KMS-11 (cell line): ENCODE measurements around the gene TBC1D1.

Experiments
- H2AFZ ChIP-seq: fragments of 200-600 bp; sonication (generic); 2 replicates; pipeline ENCODE4 v1.6.1; 2016; ENCODE audit warnings: antibody characterized with exemption, mixed run types, low read depth
- H3K27ac ChIP-seq: fragments of 200-600 bp; sonication (generic); 2 replicates; pipeline ENCODE4 v1.6.1; 2016; ENCODE audit warnings: mild to moderate bottlenecking, mixed run types
- H3K27me3 ChIP-seq: fragments of 200-600 bp; sonication (generic); 2 replicates; pipeline ENCODE4 v1.6.1; 2017; ENCODE audit warnings: mild to moderate bottlenecking, low read depth, mixed run types, moderate library complexity; ENCODE audit not compliant: insufficient read depth
- H3K36me3 ChIP-seq: fragments of 200-600 bp; sonication (generic); 2 replicates; pipeline ENCODE4 v1.6.1; 2017; ENCODE audit warnings: mild to moderate bottlenecking, mixed run types; ENCODE audit not compliant: insufficient read depth
- H3K4me1 ChIP-seq: fragments of 200-600 bp; sonication (generic); 2 replicates; pipeline ENCODE4 v1.6.1; 2016; ENCODE audit warnings: mild to moderate bottlenecking, low read depth, mixed run types; ENCODE audit not compliant: poor library complexity, severe bottlenecking
- H3K4me2 ChIP-seq: fragments of 200-600 bp; sonication (generic); 2 replicates; pipeline ENCODE4 v1.7.0; 2016; ENCODE audit warnings: mild to moderate bottlenecking, mixed run types
- H3K4me3 ChIP-seq: fragments of 200-600 bp; sonication (generic); IDR thresholded peaks from 2 replicates; pipeline ENCODE4 v1.6.1; 2017; ENCODE audit warnings: low read depth, low read length, mixed read lengths; ENCODE audit not compliant: insufficient read depth
- H3K79me2 ChIP-seq: fragments of 200-600 bp; sonication (generic); 2 replicates; pipeline ENCODE4 v1.6.1; 2016; ENCODE audit warnings: low read depth, mixed run types; ENCODE audit not compliant: insufficient read depth
- H3K9ac ChIP-seq: fragments of 200-600 bp; sonication (generic); 2 replicates; pipeline ENCODE4 v1.6.1; 2016; ENCODE audit warnings: mild to moderate bottlenecking, mixed run types
- H4K20me1 ChIP-seq: fragments of 200-600 bp; sonication (generic); 2 replicates; pipeline ENCODE4 v1.6.1; 2016; ENCODE audit warnings: mild to moderate bottlenecking, mixed run types; ENCODE audit not compliant: insufficient read depth
- TF ChIP-seq, protein P1 (sequence below): fragments of 200-600 bp; sonication (generic); conservative IDR thresholded peaks from 2 replicates; pipeline ENCODE4 v1.6.1; 2017; ENCODE audit warnings: low read depth, mild to moderate bottlenecking, antibody characterized with exemption, low read length, moderate library complexity, mixed read lengths

The TBC1D1 gene

GRCh38 chr4:37949636-37950426 is 58.9 kb downstream of the TBC1D1 start:
- Histone ChIP-seq H3K27ac (no peak overlapping the region), H3K27me3 (no peaks in the 10 kb centered on the region), H3K4me1 (no peaks in the 10 kb centered on the region), H3K9ac (no peak overlapping the region), H4K20me1 (no peaks in the 10 kb centered on the region), H2AFZ (no peak overlapping the region), H3K36me3 (no peaks in the 10 kb centered on the region), H3K4me2 (no peak overlapping the region), H3K79me2 (no peaks in the 10 kb centered on the region), H3K4me3 (no peak overlapping the region)
- TF ChIP-seq, protein P1, sequence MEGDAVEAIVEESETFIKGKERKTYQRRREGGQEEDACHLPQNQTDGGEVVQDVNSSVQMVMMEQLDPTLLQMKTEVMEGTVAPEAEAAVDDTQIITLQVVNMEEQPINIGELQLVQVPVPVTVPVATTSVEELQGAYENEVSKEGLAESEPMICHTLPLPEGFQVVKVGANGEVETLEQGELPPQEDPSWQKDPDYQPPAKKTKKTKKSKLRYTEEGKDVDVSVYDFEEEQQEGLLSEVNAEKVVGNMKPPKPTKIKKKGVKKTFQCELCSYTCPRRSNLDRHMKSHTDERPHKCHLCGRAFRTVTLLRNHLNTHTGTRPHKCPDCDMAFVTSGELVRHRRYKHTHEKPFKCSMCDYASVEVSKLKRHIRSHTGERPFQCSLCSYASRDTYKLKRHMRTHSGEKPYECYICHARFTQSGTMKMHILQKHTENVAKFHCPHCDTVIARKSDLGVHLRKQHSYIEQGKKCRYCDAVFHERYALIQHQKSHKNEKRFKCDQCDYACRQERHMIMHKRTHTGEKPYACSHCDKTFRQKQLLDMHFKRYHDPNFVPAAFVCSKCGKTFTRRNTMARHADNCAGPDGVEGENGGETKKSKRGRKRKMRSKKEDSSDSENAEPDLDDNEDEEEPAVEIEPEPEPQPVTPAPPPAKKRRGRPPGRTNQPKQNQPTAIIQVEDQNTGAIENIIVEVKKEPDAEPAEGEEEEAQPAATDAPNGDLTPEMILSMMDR, result no peak

GRCh38 chr4:37951461-37952352 is 60.8 kb downstream of the TBC1D1 start:
- TF ChIP-seq, protein P1, result no peak
- Histone ChIP-seq H3K27me3 (no peaks in the 10 kb centered on the region), H3K36me3 (no peaks in the 10 kb centered on the region), H3K9ac (no peak overlapping the region), H3K4me1 (no peaks in the 10 kb centered on the region), H2AFZ (no peak overlapping the region), H3K4me2 (no peak overlapping the region), H3K4me3 (no peak overlapping the region), H3K27ac (no peak overlapping the region), H3K79me2 (no peaks in the 10 kb centered on the region), H4K20me1 (no peaks in the 10 kb centered on the region)

DNA sequence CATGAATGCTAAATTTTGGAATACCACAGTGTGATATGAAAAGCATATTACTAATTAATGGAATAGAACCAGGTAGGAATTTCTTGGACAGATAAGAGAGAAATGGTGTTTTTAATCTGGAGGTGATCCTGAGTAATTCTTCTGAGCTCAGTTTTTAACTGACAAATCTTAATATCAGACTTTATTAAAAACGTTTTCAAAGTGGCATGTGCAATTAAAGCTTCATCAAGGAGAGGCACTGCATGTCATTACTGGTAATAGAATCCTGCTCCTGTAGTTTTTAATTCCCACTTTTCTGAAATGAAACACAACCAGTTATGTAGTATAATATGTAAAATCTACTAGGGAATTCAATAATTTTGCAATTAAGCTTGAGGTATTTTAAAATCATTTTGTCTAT is 62.3 kb downstream of the TBC1D1 start:
- TF ChIP-seq, protein P1, result no peak
- no peak overlapping the region for H3K4me2 ChIP-seq
- no peak overlapping the region for H3K27ac ChIP-seq
- no peak overlapping the region for H3K4me3 ChIP-seq
- H3K4me1 ChIP-seq, result no peaks in the 10 kb centered on the region
- no peaks in the 10 kb centered on the region for H3K79me2 ChIP-seq
- H3K9ac ChIP-seq, result no peak overlapping the region
- H3K27me3 ChIP-seq, result no peaks in the 10 kb centered on the region
- H4K20me1 ChIP-seq, result no peaks in the 10 kb centered on the region
- H3K36me3 ChIP-seq, result no peaks in the 10 kb centered on the region
- no peak overlapping the region for H2AFZ ChIP-seq

DNA sequence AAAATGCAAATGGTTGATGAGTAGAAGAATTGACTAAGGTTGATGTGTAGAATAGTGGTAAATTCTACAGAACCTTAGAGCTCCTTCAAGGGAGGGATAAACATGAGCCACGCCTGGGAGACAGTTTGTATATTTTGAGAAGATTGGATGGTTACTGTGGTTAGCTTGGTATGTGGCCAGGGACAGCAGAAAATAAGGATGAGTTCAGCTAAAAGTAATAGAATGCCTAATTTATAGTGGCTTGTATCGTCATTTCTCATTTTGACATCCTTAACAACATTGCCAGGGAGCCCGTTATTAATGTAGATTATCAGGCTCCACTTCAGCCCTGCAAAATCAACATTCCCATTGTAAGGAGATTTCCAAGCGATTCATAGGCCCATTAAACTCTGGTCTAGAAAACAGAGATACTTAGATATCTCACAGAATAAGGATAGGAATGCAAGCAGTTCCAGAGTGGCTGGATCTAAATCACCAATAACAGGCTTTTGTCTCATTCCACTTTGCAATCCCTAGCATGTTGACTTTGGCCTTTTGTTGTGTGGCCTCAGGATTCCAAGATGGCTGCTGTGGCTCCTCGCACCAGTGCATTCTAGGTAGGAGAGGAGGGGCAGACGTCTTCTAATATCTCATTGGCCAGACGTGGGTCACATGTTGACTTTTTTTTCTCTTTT is 62.9 kb downstream of the TBC1D1 start:
- H4K20me1 ChIP-seq, result no peaks in the 10 kb centered on the region
- no peak overlapping the region for H3K4me3 ChIP-seq
- no peak overlapping the region for H2AFZ ChIP-seq

More for the DNA sequence above, 62.9 kb downstream of the TBC1D1 start:
- Histone ChIP-seq H3K27ac (no peak overlapping the region), H3K79me2 (no peaks in the 10 kb centered on the region), H3K27me3 (no peaks in the 10 kb centered on the region), H3K4me2 (no peak overlapping the region), H3K4me1 (no peaks in the 10 kb centered on the region), H3K36me3 (no peaks in the 10 kb centered on the region), H3K9ac (no peak overlapping the region)
- TF ChIP-seq, protein P1, result no peak
